HG02970 (cell line): ENCODE data around the gene PLRG1.
"Not testable (repeated sequence)": the region's sequence is repeated elsewhere in the genome, so short reads cannot be mapped to it uniquely, and the experiment has no call there.

Experiments
- ATAC-seq: cut with Tn5 transposase; IDR thresholded peaks from one replicate; pipeline ENCODE4 v1.9.1; 2021; ENCODE audit warnings: mild to moderate bottlenecking, moderate library complexity, moderate number of reproducible peaks; ENCODE audit not compliant: unreplicated experiment, low FRiP score

Gene PLRG1

GRCh38 chr4:154549894-154550790 lies at the start of gene PLRG1:
PLRG1 (minus strand) TSS chr4:154550400; CDS start chr4:154550308, 92 bp downstream.
- ATAC-seq = peak; percentile 99

GRCh38 chr4:154597798-154598774 lies 47.9 kb upstream of the PLRG1 start:
- ATAC-seq = no peak

GRCh38 chr4:154597281-154597680 lies 47.1 kb upstream of the PLRG1 start:
- not testable (repeated sequence) for ATAC-seq

- ATAC-seq = no peak
Observed at GRCh38 chr4:154595807-154596206, 45.6 kb upstream of the PLRG1 start.

GRCh38 chr4:154594343-154594742 lies 44.1 kb upstream of the PLRG1 start:
- ATAC-seq = not testable (repeated sequence)

GRCh38 chr4:154593868-154594267 lies 43.7 kb upstream of the PLRG1 start:
- ATAC-seq = no peak

- ATAC-seq = no peak
Observed at GRCh38 chr4:154591890-154592289, 41.7 kb upstream of the PLRG1 start.

- ATAC-seq = no peak
Observed at GRCh38 chr4:154590329-154591006, 40.3 kb upstream of the PLRG1 start, which contains the start of gene FGA. FGA (minus strand) TSS chr4:154590742; CDS start chr4:154590687, 55 bp downstream.

GRCh38 chr4:154589296-154590197 lies 39.3 kb upstream of the PLRG1 start:
- ATAC-seq = no peak

- no peak for ATAC-seq
Observed at GRCh38 chr4:154588198-154588597, 38.0 kb upstream of the PLRG1 start.

GRCh38 chr4:154586296-154587033 lies 36.3 kb upstream of the PLRG1 start:
- ATAC-seq = no peak

GRCh38 chr4:154585369-154586018 lies 35.3 kb upstream of the PLRG1 start:
- no peak for ATAC-seq

- ATAC-seq = no peak
Observed at GRCh38 chr4:154584259-154584658, 34.1 kb upstream of the PLRG1 start.

- no peak for ATAC-seq
Observed at GRCh38 chr4:154583677-154584076, 33.5 kb upstream of the PLRG1 start.

- ATAC-seq = no peak
Observed at GRCh38 chr4:154583230-154583629, 33.0 kb upstream of the PLRG1 start.

- no peak for ATAC-seq
Observed at GRCh38 chr4:154582723-154583122, 32.5 kb upstream of the PLRG1 start.

GRCh38 chr4:154579927-154580326 lies 29.7 kb upstream of the PLRG1 start:
- ATAC-seq = no peak

- no peak for ATAC-seq
Observed at GRCh38 chr4:154578919-154579318, 28.7 kb upstream of the PLRG1 start.
